Prostate gland (tissue), 2 donors: ENCODE data around the gene C4orf50.

Source experiments
- CTCF ChIP-seq, 4 experiments: fragments of 200-600 bp in 2 of 4; fragments of 450-650 bp in 2 of 4; sonication (generic) in 2 of 4; IDR thresholded peaks; 1 replicate in 3 of 4; 2 replicates in 1 of 4; pipeline ENCODE4 v1.5.1; 2016 to 2019; ENCODE audit warnings: antibody characterized with exemption in 4 of 4, mild to moderate bottlenecking in 2 of 4, moderate library complexity in 2 of 4
- POLR2A ChIP-seq: fragments of 450-650 bp; IDR thresholded peaks from one replicate; pipeline ENCODE4 v1.6.1; 2016; ENCODE audit warnings: antibody characterized with exemption, mild to moderate bottlenecking

GRCh38 chr4:5955856-5956255 lies 62.4 kb downstream of the C4orf50 start:
- no peak for TF ChIP-seq CTCF (IDR thresholded peaks at IDR 0.05)
- no peak for TF ChIP-seq POLR2A
